Lung microvascular endothelial cell (primary cell): Measurements from ENCODE around the gene B4GALNT4. TPM values are rescaled to one million over a fixed set of nuclear protein-coding genes. Genes with fewer than 3 reads are reported as not detected.
"Not testable (repeated sequence)": the region's sequence is repeated elsewhere in the genome, so short reads cannot be mapped to it uniquely, and the experiment has no call there.

ENCODE experiments used
- DNase-seq, 2 donors: peaks; one replicate each; pipeline versions ENCODE4 v3.0.0 to v3.0.0-alpha.2; 2010; ENCODE audit warnings: low read depth in 2 of 2
- total RNA-seq: library from RNA; depleted of rRNA; stranded (reverse); fragments of >200 nt; gene quantifications from 2 replicates; pipeline ENCODE4 v1.2.1, GENCODE V29; 2014

Gene B4GALNT4
- total RNA-seq, 1 donor from 2014 or later: 0.20 TPM

GRCh38 chr11:406796-407650, 37.7 kb downstream of the B4GALNT4 start:
- DNase-seq: peak; percentile 75 to 81

GRCh38 chr11:407651-408123, 38.4 kb downstream of the B4GALNT4 start:
- no peak for DNase-seq

- DNase-seq: no peak
These were observed 39.1 kb downstream of the B4GALNT4 start for GRCh38 chr11:408154-409007.

- no peak for DNase-seq
These were observed 39.8 kb downstream of the B4GALNT4 start for GRCh38 chr11:409008-409599.

- DNase-seq: no peak
These were observed 40.5 kb downstream of the B4GALNT4 start for GRCh38 chr11:409600-410483.

- not testable (repeated sequence) for DNase-seq
These were observed 41.4 kb downstream of the B4GALNT4 start for GRCh38 chr11:410711-411110.

GRCh38 chr11:411520-411919, 42.2 kb downstream of the B4GALNT4 start:
- not testable (repeated sequence) for DNase-seq

- DNase-seq: no peak
These were observed 43.4 kb downstream of the B4GALNT4 start for GRCh38 chr11:412641-413119.

GRCh38 chr11:413120-414081, 44.1 kb downstream of the B4GALNT4 start:
- no peak for DNase-seq

- DNase-seq: no peak
These were observed 45.1 kb downstream of the B4GALNT4 start for GRCh38 chr11:414318-414857.

- DNase-seq: no peak
These were observed 46.3 kb downstream of the B4GALNT4 start for GRCh38 chr11:415640-416041.

- DNase-seq: no peak
These were observed 46.9 kb downstream of the B4GALNT4 start for GRCh38 chr11:416051-416756.

- DNase-seq: peak in 1 of 2 donors; percentile 45
These were observed 47.7 kb downstream of the B4GALNT4 start for GRCh38 chr11:416757-417621.

GRCh38 chr11:417652-418342, 48.5 kb downstream of the B4GALNT4 start:
- DNase-seq: no peak

- DNase-seq: no peak
These were observed 49.3 kb downstream of the B4GALNT4 start for GRCh38 chr11:418343-419247.
